Testis (tissue), 3 donors: Measurements from ENCODE around the gene PAK1. TPM values are rescaled to one million over a fixed set of nuclear protein-coding genes. Genes with fewer than 3 reads are reported as not detected.

Experiments
- DNase-seq: peaks from one replicate; pipeline ENCODE4 v3.0.0-alpha.2; 2019
- H3K27ac ChIP-seq, 2 donors: fragments of 200-600 bp; sonication (generic); one replicate each; pipeline ENCODE4 v1.5.1; 2019
- H3K27me3 ChIP-seq: fragments of 200-600 bp; sonication (generic); one replicate; pipeline ENCODE4 v1.5.1; 2019
- H3K36me3 ChIP-seq: fragments of 200-600 bp; sonication (generic); one replicate; pipeline ENCODE4 v1.5.1; 2017; ENCODE audit warnings: low read depth; ENCODE audit errors: missing control alignments
- H3K4me1 ChIP-seq: fragments of 200-600 bp; sonication (generic); one replicate; pipeline ENCODE4 v1.5.1; 2019
- H3K4me3 ChIP-seq, 2 donors: fragments of 200-600 bp; sonication (generic); one replicate each; pipeline ENCODE4 v1.5.1; 2017 to 2019
- H3K9me3 ChIP-seq: fragments of 200-600 bp; sonication (generic); one replicate; pipeline ENCODE4 v1.5.1; 2017
- CTCF ChIP-seq, 3 experiments: fragments of 450-650 bp in 2 of 3; fragments of 200-600 bp in 1 of 3; sonication (generic) in 1 of 3; IDR thresholded peaks; one replicate each; pipeline ENCODE4 v1.5.1; 2016 to 2019; ENCODE audit warnings: antibody characterized with exemption in 3 of 3, mild to moderate bottlenecking in 2 of 3, moderate library complexity in 1 of 3
- POLR2A ChIP-seq: fragments of 450-650 bp; IDR thresholded peaks from one replicate; pipeline ENCODE4 v1.6.1; 2017; ENCODE audit warnings: antibody characterized with exemption, mild to moderate bottlenecking, moderate library complexity
- WGBS, 2 donors: methylation state at CpG; one replicate each; pipeline ENCODE4 v1.1.5; 2018; 5-methylcytosine and 5-hydroxymethylcytosine counted together
- intact Hi-C: fragments of 100-400 bp; cut with DNase I; formaldehyde crosslinking; loops from one replicate; pipeline ENCODE4 v1.15.1; 2023; ENCODE audit warnings: low total_unique reads
- polyA plus RNA-seq: library from polyadenylated mRNA; stranded (reverse); fragments of 350-450 nt; fragmentation: Illumina TruSeq; extraction: RNeasy Lipid Tissue Mini Kit (QIAGEN cat#74804); gene quantifications from one replicate; pipeline ENCODE4 v1.2.3, GENCODE V29; 2014; ENCODE audit warnings: low read depth, low replicate concordance; ENCODE audit not compliant: insufficient read depth
- total RNA-seq, 2 donors: library from RNA; depleted of rRNA; stranded (reverse); fragments of >200 nt; gene quantifications; one replicate each; pipeline ENCODE4 v1.2.3, GENCODE V29; 2016

Gene PAK1
- total and polyA plus RNA-seq, 3 donors from 2014 or later = 60.1 to 80.9 (median 63.2) TPM

DNA sequence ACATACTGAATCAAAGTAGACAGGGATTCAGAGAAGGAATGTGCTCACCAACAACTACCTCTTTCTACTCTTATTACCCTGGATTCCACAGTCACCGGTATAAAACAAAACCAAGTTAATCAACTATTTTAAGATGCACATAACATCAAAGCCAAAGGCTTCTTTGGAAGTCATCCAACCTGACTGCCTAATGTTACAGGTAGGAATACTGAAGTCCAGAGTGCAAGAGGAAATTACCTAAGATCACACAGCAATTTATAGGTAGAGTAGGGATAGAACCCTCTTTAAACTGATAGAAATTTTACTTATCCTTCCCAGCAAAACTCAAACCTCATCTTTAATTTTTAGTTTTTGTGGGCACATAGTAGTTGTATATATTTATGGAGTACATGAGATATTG lies 76.3 kb downstream of the PAK1 start:
- TF ChIP-seq POLR2A (no peak), CTCF (IDR thresholded peaks at IDR 0.05) (no peak)
- DNase-seq = no peak
- WGBS, 2 donors = 78 to 85% methylated on average over 1 of the region's 1 CpG
- intact Hi-C loops = no loop called here
- Histone ChIP-seq H3K9me3 (no peaks in the 10 kb centered on the region), H3K4me3 (no peak overlapping the region), H3K36me3 (no peaks in the 10 kb centered on the region), H3K27ac (no peak overlapping the region), H3K4me1 (no peaks in the 10 kb centered on the region), H3K27me3 (no peaks in the 10 kb centered on the region)

GRCh38 chr11:77396911-77397310 lies 77.0 kb downstream of the PAK1 start:
- TF ChIP-seq CTCF (IDR thresholded peaks at IDR 0.05) = no peak
- TF ChIP-seq POLR2A = no peak
- 43 to 67% methylated on average over 2 of the region's 2 CpGs for WGBS, 2 donors
- H3K27ac ChIP-seq = no peak overlapping the region
- no peaks in the 10 kb centered on the region for H3K4me1 ChIP-seq
- no peaks in the 10 kb centered on the region for H3K27me3 ChIP-seq
- H3K36me3 ChIP-seq = no peaks in the 10 kb centered on the region
- intact Hi-C loops = no loop called here
- DNase-seq = no peak
- H3K9me3 ChIP-seq = no peaks in the 10 kb centered on the region
- no peak overlapping the region for H3K4me3 ChIP-seq

- 93 to 96% methylated on average over 3 of the region's 3 CpGs for WGBS, 2 donors
- DNase-seq = no peak
- Histone ChIP-seq H3K4me3 (no peak overlapping the region), H3K27ac (no peak overlapping the region), H3K27me3 (no peaks in the 10 kb centered on the region), H3K36me3 (no peaks in the 10 kb centered on the region), H3K4me1 (no peaks in the 10 kb centered on the region), H3K9me3 (no peaks in the 10 kb centered on the region)
- intact Hi-C loops = no loop called here
- no peak for TF ChIP-seq CTCF (IDR thresholded peaks at IDR 0.05)
- TF ChIP-seq POLR2A = no peak
Observed at GRCh38 chr11:77396305-77396704, 77.6 kb downstream of the PAK1 start.

GRCh38 chr11:77395460-77396173 lies 78.3 kb downstream of the PAK1 start:
- no peaks in the 10 kb centered on the region for H3K4me1 ChIP-seq
- no peak overlapping the region for H3K4me3 ChIP-seq
- 83 to 84% methylated on average over 3 of the region's 3 CpGs for WGBS, 2 donors
- no peaks in the 10 kb centered on the region for H3K27me3 ChIP-seq
- H3K36me3 ChIP-seq = no peaks in the 10 kb centered on the region
- H3K27ac ChIP-seq = no peak overlapping the region
- no peak for DNase-seq
- TF ChIP-seq CTCF (IDR thresholded peaks at IDR 0.05) (no peak), POLR2A (no peak)
- no peaks in the 10 kb centered on the region for H3K9me3 ChIP-seq
- intact Hi-C loops = no loop called here

DNA sequence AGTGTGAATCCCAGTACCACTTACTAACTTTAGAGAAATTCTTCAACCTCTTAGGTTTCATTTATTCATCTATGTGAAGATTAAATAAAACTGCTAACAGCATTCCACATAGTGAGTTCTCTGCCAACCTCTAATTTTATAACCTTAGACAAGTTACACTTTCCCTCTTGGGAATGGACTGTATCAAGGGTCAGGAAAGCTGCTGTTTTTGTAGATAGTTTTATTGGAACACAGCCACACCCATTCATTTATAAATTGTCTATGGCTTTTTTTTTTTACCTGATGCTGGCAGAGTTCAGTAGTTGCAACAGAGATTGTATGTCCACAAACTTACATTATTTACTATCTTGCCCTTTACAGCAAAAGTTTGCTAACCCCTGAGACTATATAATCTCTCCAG lies 81.1 kb downstream of the PAK1 start:
- Histone ChIP-seq H3K27ac (no peak overlapping the region), H3K4me1 (no peaks in the 10 kb centered on the region), H3K4me3 (no peak overlapping the region), H3K36me3 (no peaks in the 10 kb centered on the region), H3K27me3 (no peaks in the 10 kb centered on the region), H3K9me3 (no peaks in the 10 kb centered on the region)
- no peak for TF ChIP-seq CTCF (IDR thresholded peaks at IDR 0.05)
- no peak for TF ChIP-seq POLR2A
- no peak for DNase-seq
- intact Hi-C loops = no loop called here
